Gastroesophageal sphincter (tissue), 4 donors: ENCODE measurements around the gene SLC12A1. TPM values are rescaled to one million over a fixed set of nuclear protein-coding genes. Genes with fewer than 3 reads are reported as not detected.

Source experiments
- ATAC-seq: fragments of 150-250 bp; one replicate; pipeline ENCODE4 v1.9.1; 2016; ENCODE audit warnings: mild to moderate bottlenecking, moderate library complexity
- H3K27ac ChIP-seq, 4 donors: fragments of 200-600 bp; sonication (generic) in 3 of 4; 1 replicate in 3 of 4; 2 replicates in 1 of 4; pipeline ENCODE4 v1.5.1; 2016 to 2019
- H3K27me3 ChIP-seq: fragments of 200-600 bp; sonication (generic); one replicate; pipeline ENCODE4 v1.5.1; 2019
- H3K36me3 ChIP-seq, 2 donors: fragments of 200-600 bp; sonication (generic); one replicate each; pipeline ENCODE4 v1.5.1; 2019; ENCODE audit warnings: control low read depth in 1 of 2
- H3K4me1 ChIP-seq, 3 donors: fragments of 200-600 bp; sonication (generic); 1 replicate in 2 of 3; 2 replicates in 1 of 3; pipeline ENCODE4 v1.5.1; 2016 to 2019; ENCODE audit warnings: control low read depth in 2 of 3
- H3K4me3 ChIP-seq, 2 donors: fragments of 200-600 bp; sonication (generic); one replicate each; pipeline ENCODE4 v1.5.1; 2019; ENCODE audit warnings: mild to moderate bottlenecking in 1 of 2, moderate library complexity in 1 of 2
- H3K9me3 ChIP-seq, 3 donors: fragments of 200-600 bp; sonication (generic); one replicate each; pipeline ENCODE4 v1.5.1; 2017 to 2019; ENCODE audit warnings: control low read depth in 2 of 3
- EP300 ChIP-seq: sonication (generic); formaldehyde crosslinking; IDR thresholded peaks from one replicate; pipeline ENCODE4 v1.6.1; 2017; ENCODE audit warnings: antibody characterized with exemption, mild to moderate bottlenecking
- POLR2A ChIP-seq, 2 donors: fragments of 450-650 bp; IDR thresholded peaks; one replicate each; pipeline ENCODE4 v1.6.1; 2017; ENCODE audit warnings: antibody characterized with exemption in 2 of 2, mild to moderate bottlenecking in 2 of 2, moderate library complexity in 1 of 2
- POLR2AphosphoS5 ChIP-seq: sonication (generic); formaldehyde crosslinking; IDR thresholded peaks from one replicate; pipeline ENCODE4 v1.6.1; 2017; ENCODE audit warnings: antibody characterized with exemption
- WGBS, 2 donors: methylation state at CpG; one replicate each; pipeline ENCODE4 v1.1.5; 2018; ENCODE audit warnings: low coverage in 1 of 2; 5-methylcytosine and 5-hydroxymethylcytosine counted together
- total RNA-seq, 4 donors: library from RNA; depleted of rRNA; stranded (reverse); fragments of >200 nt; gene quantifications; one replicate each; pipeline ENCODE4 v1.1.0, GENCODE V29; 2016
- TF ChIP-seq, protein P1 (sequence below), 4 experiments: fragments of 200-600 bp in 2 of 4; fragments of 450-650 bp in 2 of 4; sonication (generic) in 1 of 4; IDR thresholded peaks; one replicate each; pipeline ENCODE4 v1.5.1; 2017 to 2019; ENCODE audit warnings: antibody characterized with exemption in 4 of 4, mild to moderate bottlenecking in 2 of 4, moderate library complexity in 2 of 4

The SLC12A1 gene
- total RNA-seq, 4 donors from 2014 or later: not detected

DNA sequence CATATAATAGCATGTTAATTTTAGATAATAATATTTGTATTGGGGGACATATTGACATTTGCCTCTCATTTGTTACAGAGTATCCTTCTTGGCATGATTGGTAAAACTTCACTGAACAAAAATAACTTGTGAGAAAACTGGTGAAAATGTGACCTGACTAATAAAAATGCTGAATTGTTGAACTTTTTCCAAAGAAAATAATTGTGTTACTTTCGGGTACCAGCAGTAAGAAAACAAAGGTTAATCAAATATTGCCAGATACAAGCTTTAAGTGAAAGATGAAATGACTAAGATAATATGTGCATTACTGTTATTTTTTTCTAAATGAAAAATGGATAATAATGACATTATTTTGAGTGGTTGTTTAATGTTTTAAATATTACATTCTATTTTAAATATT, 15.2 kb downstream of the SLC12A1 start:
- Histone ChIP-seq H3K36me3 (no peaks in the 10 kb centered on the region), H3K4me1 (no peaks in the 10 kb centered on the region), H3K9me3 (no peaks in the 10 kb centered on the region), H3K4me3 (no peak overlapping the region), H3K27ac (no peak overlapping the region), H3K27me3 (no peaks in the 10 kb centered on the region)
- ATAC-seq: no peak
- TF ChIP-seq POLR2AphosphoS5: no peak
- TF ChIP-seq, protein P1, sequence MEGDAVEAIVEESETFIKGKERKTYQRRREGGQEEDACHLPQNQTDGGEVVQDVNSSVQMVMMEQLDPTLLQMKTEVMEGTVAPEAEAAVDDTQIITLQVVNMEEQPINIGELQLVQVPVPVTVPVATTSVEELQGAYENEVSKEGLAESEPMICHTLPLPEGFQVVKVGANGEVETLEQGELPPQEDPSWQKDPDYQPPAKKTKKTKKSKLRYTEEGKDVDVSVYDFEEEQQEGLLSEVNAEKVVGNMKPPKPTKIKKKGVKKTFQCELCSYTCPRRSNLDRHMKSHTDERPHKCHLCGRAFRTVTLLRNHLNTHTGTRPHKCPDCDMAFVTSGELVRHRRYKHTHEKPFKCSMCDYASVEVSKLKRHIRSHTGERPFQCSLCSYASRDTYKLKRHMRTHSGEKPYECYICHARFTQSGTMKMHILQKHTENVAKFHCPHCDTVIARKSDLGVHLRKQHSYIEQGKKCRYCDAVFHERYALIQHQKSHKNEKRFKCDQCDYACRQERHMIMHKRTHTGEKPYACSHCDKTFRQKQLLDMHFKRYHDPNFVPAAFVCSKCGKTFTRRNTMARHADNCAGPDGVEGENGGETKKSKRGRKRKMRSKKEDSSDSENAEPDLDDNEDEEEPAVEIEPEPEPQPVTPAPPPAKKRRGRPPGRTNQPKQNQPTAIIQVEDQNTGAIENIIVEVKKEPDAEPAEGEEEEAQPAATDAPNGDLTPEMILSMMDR (IDR thresholded peaks at IDR 0.05): no peak
- no peak for TF ChIP-seq EP300
- TF ChIP-seq POLR2A (IDR thresholded peaks at IDR 0.05): no peak
- WGBS, 2 donors: 48 to 70% methylated on average over 1 of the region's 1 CpG

GRCh38 chr15:48221885-48222284, 15.8 kb downstream of the SLC12A1 start:
- Histone ChIP-seq H3K4me3 (no peak overlapping the region), H3K27me3 (no peaks in the 10 kb centered on the region), H3K4me1 (no peaks in the 10 kb centered on the region), H3K27ac (no peak overlapping the region), H3K9me3 (no peaks in the 10 kb centered on the region), H3K36me3 (no peaks in the 10 kb centered on the region)
- TF ChIP-seq POLR2AphosphoS5 (no peak), EP300 (no peak), POLR2A (IDR thresholded peaks at IDR 0.05) (no peak)
- TF ChIP-seq, protein P1 (IDR thresholded peaks at IDR 0.05): no peak
- 75 to 77% methylated on average over 3 to 4 of the region's 4 CpGs for WGBS, 2 donors
- no peak for ATAC-seq

DNA sequence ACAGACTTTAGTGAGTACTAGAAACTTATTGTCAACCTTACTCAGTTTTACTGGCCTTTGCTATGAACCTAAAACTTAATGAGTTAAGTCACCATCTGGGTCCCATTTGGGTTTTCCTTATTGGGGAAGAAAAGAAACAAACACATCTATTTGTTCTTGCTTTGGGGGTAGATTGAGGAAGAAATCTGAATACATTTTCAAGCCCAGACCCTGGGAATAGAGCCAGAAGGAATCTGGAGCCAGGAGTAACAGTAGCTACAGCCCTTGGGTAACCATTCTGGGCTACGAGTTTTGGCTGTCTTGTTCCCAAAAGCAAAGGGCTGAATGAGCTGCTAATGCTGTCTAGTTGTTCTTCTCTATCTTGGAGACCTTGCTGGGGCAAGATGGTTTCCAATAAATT, 16.5 kb downstream of the SLC12A1 start:
- Histone ChIP-seq H3K9me3 (no peaks in the 10 kb centered on the region), H3K4me1 (no peaks in the 10 kb centered on the region), H3K36me3 (no peaks in the 10 kb centered on the region), H3K27ac (no peak overlapping the region), H3K27me3 (no peaks in the 10 kb centered on the region), H3K4me3 (no peak overlapping the region)
- WGBS, 2 donors: 33 to 86% methylated on average over 1 of the region's 1 CpG
- no peak for TF ChIP-seq POLR2AphosphoS5
- no peak for TF ChIP-seq POLR2A (IDR thresholded peaks at IDR 0.05)
- TF ChIP-seq, protein P1 (IDR thresholded peaks at IDR 0.05): no peak
- TF ChIP-seq EP300: no peak
- ATAC-seq: no peak

- Histone ChIP-seq H3K9me3 (no peaks in the 10 kb centered on the region), H3K27ac (no peak overlapping the region), H3K4me3 (no peak overlapping the region), H3K36me3 (no peaks in the 10 kb centered on the region), H3K27me3 (no peaks in the 10 kb centered on the region), H3K4me1 (no peaks in the 10 kb centered on the region)
- WGBS, 2 donors: 36 to 57% methylated on average over 2 to 3 of the region's 3 CpGs
- ATAC-seq: no peak
- TF ChIP-seq, protein P1 (IDR thresholded peaks at IDR 0.05): no peak
- no peak for TF ChIP-seq POLR2AphosphoS5
- TF ChIP-seq POLR2A (IDR thresholded peaks at IDR 0.05): no peak
- TF ChIP-seq EP300: no peak
Measured at GRCh38 chr15:48225771-48226170, 19.7 kb downstream of the SLC12A1 start.

- H3K4me3 ChIP-seq: no peak overlapping the region
- WGBS, 2 donors: 82 to 100% methylated on average over 1 to 4 of the region's 5 CpGs
Measured at GRCh38 chr15:48230498-48230897, 24.4 kb downstream of the SLC12A1 start.

More at GRCh38 chr15:48230498-48230897, 24.4 kb downstream of the SLC12A1 start:
- Histone ChIP-seq H3K27ac (no peak overlapping the region), H3K27me3 (no peaks in the 10 kb centered on the region), H3K36me3 (no peaks in the 10 kb centered on the region), H3K9me3 (no peaks in the 10 kb centered on the region), H3K4me1 (no peaks in the 10 kb centered on the region)
- TF ChIP-seq EP300 (no peak), POLR2AphosphoS5 (no peak), POLR2A (IDR thresholded peaks at IDR 0.05) (no peak)
- TF ChIP-seq, protein P1 (IDR thresholded peaks at IDR 0.05): no peak
- no peak for ATAC-seq
